GM23248 (cell line): Measurements from ENCODE around the gene GRIN2C. TPM values are rescaled to one million over a fixed set of nuclear protein-coding genes. Genes with fewer than 3 reads are reported as not detected.
A peak's percentile ranks its signal among the peaks of the same experiment; 100 is the strongest.

ENCODE experiments used
- DNase-seq: peaks from one replicate; pipeline ENCODE4 v3.0.0-alpha.2; 2015
- H2AFZ ChIP-seq: fragments of 200-600 bp; sonication (generic); 2 replicates; pipeline ENCODE4 v1.6.1; 2016; ENCODE audit warnings: antibody characterized with exemption
- H3F3A ChIP-seq: fragments of 200-600 bp; sonication (generic); 2 replicates; pipeline ENCODE4 v1.6.1; 2016; ENCODE audit warnings: mild to moderate bottlenecking, antibody characterized with exemption, mixed run types; ENCODE audit not compliant: insufficient read depth
- H3K27ac ChIP-seq: fragments of 200-600 bp; sonication (generic); 2 replicates; pipeline ENCODE4 v1.5.1; 2016; ENCODE audit warnings: mild to moderate bottlenecking
- H3K27me3 ChIP-seq: fragments of 200-600 bp; sonication (generic); replicated peaks from 2 replicates; pipeline ENCODE4 v1.6.1; 2016; ENCODE audit warnings: mild to moderate bottlenecking; ENCODE audit not compliant: insufficient read depth
- H3K36me3 ChIP-seq: fragments of 200-600 bp; sonication (generic); 2 replicates; pipeline ENCODE4 v1.6.1; 2016; ENCODE audit warnings: low read depth, mild to moderate bottlenecking
- H3K4me1 ChIP-seq: fragments of 200-600 bp; sonication (generic); 2 replicates; pipeline ENCODE4 v1.6.1; 2016; ENCODE audit warnings: mild to moderate bottlenecking; ENCODE audit not compliant: insufficient read depth
- H3K4me2 ChIP-seq: fragments of 200-600 bp; sonication (generic); one replicate; pipeline ENCODE4 v1.6.1; 2016; ENCODE audit warnings: mild to moderate bottlenecking; ENCODE audit not compliant: unreplicated experiment
- H3K4me3 ChIP-seq: fragments of 200-600 bp; sonication (generic); 2 replicates; pipeline ENCODE4 v1.5.1; 2016; ENCODE audit warnings: mild to moderate bottlenecking
- H3K79me2 ChIP-seq: fragments of 200-600 bp; sonication (generic); 2 replicates; pipeline ENCODE4 v1.6.1; 2016; ENCODE audit warnings: mild to moderate bottlenecking; ENCODE audit not compliant: insufficient read depth
- H3K9ac ChIP-seq: fragments of 200-600 bp; sonication (generic); 2 replicates; pipeline ENCODE4 v1.6.1; 2016; ENCODE audit warnings: mild to moderate bottlenecking
- H3K9me2 ChIP-seq: fragments of 200-600 bp; sonication (generic); 2 replicates; pipeline ENCODE4 v1.6.1; 2016; ENCODE audit warnings: mixed run types, mild to moderate bottlenecking, moderate library complexity; ENCODE audit not compliant: insufficient read depth
- H3K9me3 ChIP-seq: fragments of 200-600 bp; sonication (generic); one replicate; pipeline ENCODE4 v1.6.1; 2017; ENCODE audit warnings: low read depth
- H4K20me1 ChIP-seq: fragments of 200-600 bp; sonication (generic); 2 replicates; pipeline ENCODE4 v1.6.0; 2016; ENCODE audit not compliant: insufficient read depth
- EZH2 ChIP-seq: fragments of 200-600 bp; sonication (generic); IDR thresholded peaks from 2 replicates; pipeline ENCODE4 v1.6.1; 2018; ENCODE audit warnings: antibody characterized with exemption, mild to moderate bottlenecking; ENCODE audit not compliant: insufficient read depth, poor library complexity, severe bottlenecking
- EZH2phosphoT487 ChIP-seq: fragments of 200-600 bp; sonication (generic); IDR thresholded peaks from 2 replicates; pipeline ENCODE4 v1.6.1; 2018; ENCODE audit warnings: antibody characterized with exemption, moderate library complexity, mild to moderate bottlenecking, low read depth; ENCODE audit not compliant: insufficient read depth
- WGBS, 2 experiments: methylation state at CpG; one replicate each; pipeline ENCODE4 v1.1.6; 2015 to 2017; ENCODE audit warnings: low lambda C conversion rate in 2 of 2, low coverage in 1 of 2; ENCODE audit errors: missing lambda C conversion rate in 2 of 2; 5-methylcytosine and 5-hydroxymethylcytosine counted together
- in situ Hi-C: fragments of 300-500 bp; cut with MboI; formaldehyde crosslinking; loops from 2 replicates; pipeline ENCODE4 v1.15.0; 2020
- polyA plus RNA-seq: library from polyadenylated mRNA; unstranded; fragments of >200 nt; fragmentation: Nextera tagmentation; extraction: Ambion mirVana; gene quantifications from 2 replicates; pipeline ENCODE4 v1.2.1, GENCODE V29; 2016
- total RNA-seq: library from RNA; depleted of rRNA; stranded (reverse); fragments of >200 nt; shearing (Covaris generic); gene quantifications from 2 replicates; pipeline ENCODE4 v1.2.3, GENCODE V29; 2014

Gene GRIN2C
- total and polyA plus RNA-seq, 2 experiments from 2014 or later: not detected

GRCh38 chr17:74873874-74874614, 14.4 kb upstream of the GRIN2C start:
- in situ Hi-C loops: no loop called here
- Histone ChIP-seq H4K20me1 (no peaks in the 10 kb centered on the region), H3F3A (no peaks in the 10 kb centered on the region), H3K4me3 (peak overlapping the region; percentile 95), H2AFZ (peak overlapping the region; percentile 91), H3K4me1 (0 out of 2 replicates have a peak, but pooled peaks cover 4% of the 10 kb centered on the region), H3K36me3 (no peaks in the 10 kb centered on the region), H3K27ac (peak overlapping the region; percentile 75), H3K9me3 (no peaks in the 10 kb centered on the region), H3K4me2 (peak overlapping the region; percentile 76), H3K9ac (peak overlapping the region; percentile 97), H3K9me2 (no peaks in the 10 kb centered on the region), H3K79me2 (0 out of 2 replicates have a peak, but pooled peaks cover 9% of the 10 kb centered on the region), H3K27me3 (no peaks in the 10 kb centered on the region)
- WGBS, 2 experiments: 58 to 59% methylated on average over 6 of the region's 6 CpGs
- TF ChIP-seq EZH2 (no peak), EZH2phosphoT487 (no peak)
- DNase-seq: peak; percentile 27

DNA sequence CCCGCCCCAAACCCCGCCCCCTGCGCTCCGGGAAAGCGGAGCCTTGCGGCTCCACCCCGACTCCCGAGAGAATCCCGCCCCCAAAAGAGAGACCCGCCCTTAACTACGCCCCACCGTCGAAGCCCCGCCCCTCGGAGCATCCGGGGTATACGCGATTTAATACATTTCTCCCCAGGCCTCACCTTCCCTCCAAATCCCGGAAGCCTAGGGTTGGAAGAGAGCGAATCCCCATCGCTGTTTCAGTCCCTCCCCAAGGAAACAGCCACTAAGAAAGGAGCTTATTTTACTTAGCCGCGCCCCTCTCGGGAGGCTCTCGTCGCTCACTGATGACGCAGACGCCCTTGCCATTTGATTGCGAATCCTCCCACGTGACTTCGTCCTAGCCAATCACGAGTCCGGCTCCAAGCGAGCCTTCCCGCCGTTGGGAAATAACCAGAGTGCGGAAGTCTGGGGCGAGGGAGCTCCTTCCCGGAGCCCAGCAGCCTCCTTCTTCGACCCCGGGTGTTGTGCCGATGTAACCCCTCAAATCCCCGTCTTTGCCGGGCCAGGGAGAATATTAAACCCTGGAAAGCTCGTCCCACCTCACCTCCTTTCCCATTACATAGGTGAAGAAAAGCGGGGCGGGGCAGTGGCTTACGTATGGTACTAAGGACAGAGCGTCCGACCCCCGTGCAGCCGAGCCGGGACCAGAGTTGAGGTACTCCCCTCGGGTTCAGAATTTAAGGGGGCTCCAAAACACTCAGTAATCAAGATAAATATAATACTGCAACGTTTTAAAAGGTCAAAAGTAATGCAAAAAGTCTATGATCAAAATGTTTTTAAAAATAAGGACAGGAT, 13.6 kb upstream of the GRIN2C start:
- WGBS, 2 experiments: 1% methylated on average over 46 to 55 of the region's 55 CpGs
- in situ Hi-C loops: no loop called here
- TF ChIP-seq EZH2phosphoT487 (no peak), EZH2 (no peak)

GRCh38 chr17:74872313-74873036, 12.8 kb upstream of the GRIN2C start, which contains the start of gene FDXR:
Gene FDXR, minus strand, starts transcription at chr17:74872994. Its CDS starts 50 bp downstream, at chr17:74872944.
- Histone ChIP-seq H3K4me1 (0 out of 2 replicates have a peak, but pooled peaks cover 4% of the 10 kb centered on the region), H3F3A (no peaks in the 10 kb centered on the region), H2AFZ (peak within 1 kb of the TSS; percentile 100), H3K27ac (peak within 1 kb of the TSS; percentile 75), H3K4me3 (peak within 1 kb of the TSS; percentile 100), H3K9ac (peak within 1 kb of the TSS; percentile 97), H3K9me2 (no peaks in the 10 kb centered on the region), H3K4me2 (peak within 1 kb of the TSS; percentile 97), H3K27me3 (no peaks in the 10 kb centered on the region), H3K36me3 (no peaks in the 10 kb centered on the region), H3K9me3 (no peaks in the 10 kb centered on the region), H3K79me2 (0 out of 2 replicates have a peak, but pooled peaks cover 9% of the 10 kb centered on the region), H4K20me1 (no peaks in the 10 kb centered on the region)
- TF ChIP-seq EZH2 (no peak), EZH2phosphoT487 (no peak)
- no peak for DNase-seq
- WGBS, 2 experiments: 4 to 8% methylated on average over 18 to 38 of the region's 38 CpGs
- in situ Hi-C loops: no loop called here

More for the DNA sequence above, 13.6 kb upstream of the GRIN2C start:
- H3F3A ChIP-seq: no peaks in the 10 kb centered on the region
- H3K4me3 ChIP-seq: peak overlapping the region; percentile 100
- H2AFZ ChIP-seq: peak overlapping the region; percentile 100
- DNase-seq: peak; percentile 99
- peak overlapping the region; percentile 75 for H3K27ac ChIP-seq
- H3K27me3 ChIP-seq: no peaks in the 10 kb centered on the region
- no peaks in the 10 kb centered on the region for H3K9me3 ChIP-seq
- H3K4me2 ChIP-seq: peak overlapping the region; percentile 76
- 0 out of 2 replicates have a peak, but pooled peaks cover 9% of the 10 kb centered on the region for H3K79me2 ChIP-seq
- peak overlapping the region; percentile 97 for H3K9ac ChIP-seq
- no peaks in the 10 kb centered on the region for H3K36me3 ChIP-seq
- no peaks in the 10 kb centered on the region for H3K9me2 ChIP-seq
- no peaks in the 10 kb centered on the region for H4K20me1 ChIP-seq
- H3K4me1 ChIP-seq: 0 out of 2 replicates have a peak, but pooled peaks cover 4% of the 10 kb centered on the region
